Motor neuron (in vitro differentiated cells): Measurements from ENCODE around the gene NOTCH4. TPM values are rescaled to one million over a fixed set of nuclear protein-coding genes. Genes with fewer than 3 reads are reported as not detected.
"Not testable (repeated sequence)": the region's sequence is repeated elsewhere in the genome, so short reads cannot be mapped to it uniquely, and the experiment has no call there.

Experiments used
- ATAC-seq, 8 experiments: fragments of 200-7000 bp; cut with Tn5 transposase; replicated peaks in 6 of 8; 2 replicates each; pipeline ENCODE4 v1.8.0; 2021; ENCODE audit warnings: mild to moderate bottlenecking in 8 of 8, moderate library complexity in 8 of 8
- H3K27ac ChIP-seq, 2 donors: fragments of 250-450 bp; sonication (Bioruptor Pico); 2 replicates each; pipeline ENCODE4 v1.9.0; 2021; ENCODE audit warnings: antibody characterized with exemption in 2 of 2, mild to moderate bottlenecking in 2 of 2, moderate library complexity in 1 of 2
- H3K4me1 ChIP-seq, 2 donors: fragments of 250-450 bp; sonication (Bioruptor Pico); replicated peaks in 1 of 2; 2 replicates each; pipeline ENCODE4 v1.6.1; 2021; ENCODE audit warnings: antibody characterized with exemption in 2 of 2, mild to moderate bottlenecking in 2 of 2, moderate library complexity in 1 of 2
- H3K4me3 ChIP-seq, 5 donors: fragments of 250-450 bp; sonication (Bioruptor Pico); 2 replicates each; pipeline ENCODE4 v1.9.0; 2021; ENCODE audit warnings: antibody characterized with exemption in 5 of 5, mild to moderate bottlenecking in 5 of 5, moderate library complexity in 4 of 5
- WGBS, 10 experiments: fragments of 450-650 bp; shearing (Covaris generic); methylation state at CpG; one replicate each; pipeline ENCODE4 v1.0.0; 2022; 5-methylcytosine and 5-hydroxymethylcytosine counted together
- in situ Hi-C, 9 experiments: fragments of 400-800 bp; cut with MboI; loops; one replicate each; pipeline ENCODE4 v1.15.0; 2021; ENCODE audit warnings: low sequenced_read_pairs in 9 of 9, low pct_unique_long_range_greater_than_20kb in 2 of 9; ENCODE audit not compliant: unreplicated experiment in 9 of 9
- total RNA-seq, 8 experiments: library from RNA; unstranded; fragments of 300-600 nt; gene quantifications; 2 replicates each; pipeline versions ENCODE4 v1.2.3 to v1.2.4, GENCODE V29; 2022

Gene NOTCH4
- total RNA-seq = 1 to 10 TPM; 1.3 to 6.7 (median 4.5) TPM

- 33 to 93% (median 68%) methylated on average over 1 to 6 of the region's 20 CpGs; no CpG with 5 or more reads in 4 of the 10 experiments for WGBS, 10 experiments
- Histone ChIP-seq H3K4me1 (no peaks in the 10 kb centered on the region), H3K27ac (no peak within 1 kb of the TSS), H3K4me3 (no peak within 1 kb of the TSS)
- in situ Hi-C loops = no loop called here
- no peak for ATAC-seq
These were observed at the start of gene NOTCH4 for GRCh38 chr6:32223258-32224235. TSS of gene NOTCH4 (minus strand) at chr6:32224067. CDS start at chr6:32223928, 139 bp downstream.

GRCh38 chr6:32271429-32271828 is 47.6 kb upstream of the NOTCH4 start:
- Histone ChIP-seq H3K4me3 (no peak overlapping the region), H3K4me1 (no peaks in the 10 kb centered on the region), H3K27ac (no peak overlapping the region)
- ATAC-seq = no peak
- 67 to 100% (median 94%) methylated on average over 1 of the region's 1 CpG; no CpG with 5 or more reads in 1 of the 10 experiments for WGBS, 10 experiments
- in situ Hi-C loops = no loop called here

GRCh38 chr6:32268459-32268858 is 44.6 kb upstream of the NOTCH4 start:
- H3K4me3 ChIP-seq, ATAC-seq, H3K27ac ChIP-seq, in situ Hi-C loops, H3K4me1 ChIP-seq: not testable (repeated sequence)
- 35 to 100% (median 74%) methylated on average over 1 to 3 of the region's 3 CpGs; no CpG with 5 or more reads in 2 of the 10 experiments for WGBS, 10 experiments

GRCh38 chr6:32267035-32267434 is 43.2 kb upstream of the NOTCH4 start:
- in situ Hi-C loops = no loop called here
- Histone ChIP-seq H3K4me3 (no peak overlapping the region), H3K4me1 (no peaks in the 10 kb centered on the region), H3K27ac (no peak overlapping the region)
- ATAC-seq = no peak

- in situ Hi-C loops = not testable (repeated sequence)
- 67 to 100% (median 88%) methylated on average over 1 to 4 of the region's 4 CpGs; no CpG with 5 or more reads in 1 of the 10 experiments for WGBS, 10 experiments
These were observed 33.4 kb upstream of the NOTCH4 start for GRCh38 chr6:32257262-32257661.

GRCh38 chr6:32255199-32256153 is 31.6 kb upstream of the NOTCH4 start:
- 36 to 93% (median 62%) methylated on average over 2 to 4 of the region's 30 CpGs; no CpG with 5 or more reads in 5 of the 10 experiments for WGBS, 10 experiments
- peak in 4 of 8 experiments; percentile 41 to 100 (median 99) for ATAC-seq
- H3K27ac ChIP-seq = no peak overlapping the region
- in situ Hi-C loops = no loop called here
- H3K4me3 ChIP-seq = no peak overlapping the region
- H3K4me1 ChIP-seq = no peaks in the 10 kb centered on the region

More at GRCh38 chr6:32257262-32257661, 33.4 kb upstream of the NOTCH4 start:
- H3K27ac ChIP-seq, H3K4me1 ChIP-seq, H3K4me3 ChIP-seq, ATAC-seq: not testable (repeated sequence)

- H3K27ac ChIP-seq = no peak overlapping the region
- no peaks in the 10 kb centered on the region for H3K4me1 ChIP-seq
- no CpG with 5 or more reads among the region's 12 CpGs for WGBS, 10 experiments
- H3K4me3 ChIP-seq = no peak overlapping the region
- peak in 2 of 8 experiments; percentile 10 to 35 for ATAC-seq
- in situ Hi-C loops = no loop called here
These were observed 30.9 kb upstream of the NOTCH4 start for GRCh38 chr6:32254761-32255198.

GRCh38 chr6:32252331-32253009 is 28.6 kb upstream of the NOTCH4 start:
- Histone ChIP-seq H3K27ac (no peak overlapping the region), H3K4me3 (no peak overlapping the region), H3K4me1 (no peaks in the 10 kb centered on the region)
- 44 to 100% (median 80%) methylated on average over 1 to 2 of the region's 2 CpGs; no CpG with 5 or more reads in 1 of the 10 experiments for WGBS, 10 experiments
- in situ Hi-C loops = no loop called here
- no peak for ATAC-seq

GRCh38 chr6:32249262-32249661 is 25.4 kb upstream of the NOTCH4 start:
- Histone ChIP-seq H3K27ac (no peak overlapping the region), H3K4me3 (no peak overlapping the region), H3K4me1 (no peaks in the 10 kb centered on the region)
- 40 to 86% (median 70%) methylated on average over 1 to 2 of the region's 2 CpGs; no CpG with 5 or more reads in 5 of the 10 experiments for WGBS, 10 experiments
- no peak for ATAC-seq
- in situ Hi-C loops = loop anchor here in 1 of 9 experiments (25.0 kb wide), 1 partner anchor 538 kb away; no protein-coding TSS in a partner anchor

GRCh38 chr6:32247401-32247800 is 23.5 kb upstream of the NOTCH4 start:
- Histone ChIP-seq H3K27ac (no peak overlapping the region), H3K4me3 (no peak overlapping the region), H3K4me1 (no peaks in the 10 kb centered on the region)
- no peak for ATAC-seq
- WGBS, 10 experiments = 0% methylated on average over 2 of the region's 2 CpGs; no CpG with 5 or more reads in 8 of the 10 experiments
- in situ Hi-C loops = loop anchor here in 1 of 9 experiments (25.0 kb wide), 1 partner anchor 540 kb away; no protein-coding TSS in a partner anchor

GRCh38 chr6:32244946-32245398 is 21.1 kb upstream of the NOTCH4 start:
- Histone ChIP-seq H3K27ac (no peak overlapping the region), H3K4me3 (no peak overlapping the region), H3K4me1 (no peaks in the 10 kb centered on the region)
- WGBS, 10 experiments = 0 to 40% (median 9%) methylated on average over 1 to 7 of the region's 14 CpGs; no CpG with 5 or more reads in 2 of the 10 experiments
- in situ Hi-C loops = loop anchor here in 1 of 9 experiments (25.0 kb wide), 1 partner anchor 542 kb away; no protein-coding TSS in a partner anchor
- ATAC-seq = peak; percentile 82 to 96 (median 88)

GRCh38 chr6:32244270-32244669 is 20.4 kb upstream of the NOTCH4 start:
- in situ Hi-C loops = loop anchor here in 1 of 9 experiments (25.0 kb wide), 1 partner anchor 543 kb away; no protein-coding TSS in a partner anchor
- peak in 3 of 8 experiments; percentile 56 to 84 (median 69) for ATAC-seq
- H3K4me1 ChIP-seq = no peaks in the 10 kb centered on the region
- no peak overlapping the region for H3K4me3 ChIP-seq
- WGBS, 10 experiments = 0 to 100% (median 86%) methylated on average over 1 to 3 of the region's 4 CpGs; no CpG with 5 or more reads in 4 of the 10 experiments
- no peak overlapping the region for H3K27ac ChIP-seq
